HL-60 (cell line): ENCODE results near the gene USP36.

Source experiments
- CTCF ChIP-seq: IDR thresholded peaks from one replicate; pipeline ENCODE4 v1.5.1; 2011; ENCODE audit warnings: low read length, control low read depth, inconsistent platforms; ENCODE audit not compliant: insufficient read depth
- GABPA ChIP-seq: IDR thresholded peaks from 2 replicates; pipeline ENCODE4 v1.6.1; 2012; ENCODE audit warnings: low read depth
- SPI1 ChIP-seq: IDR thresholded peaks from 2 replicates; pipeline ENCODE4 v1.6.1; 2012; ENCODE audit warnings: low read depth, mild to moderate bottlenecking, borderline replicate concordance

DNA sequence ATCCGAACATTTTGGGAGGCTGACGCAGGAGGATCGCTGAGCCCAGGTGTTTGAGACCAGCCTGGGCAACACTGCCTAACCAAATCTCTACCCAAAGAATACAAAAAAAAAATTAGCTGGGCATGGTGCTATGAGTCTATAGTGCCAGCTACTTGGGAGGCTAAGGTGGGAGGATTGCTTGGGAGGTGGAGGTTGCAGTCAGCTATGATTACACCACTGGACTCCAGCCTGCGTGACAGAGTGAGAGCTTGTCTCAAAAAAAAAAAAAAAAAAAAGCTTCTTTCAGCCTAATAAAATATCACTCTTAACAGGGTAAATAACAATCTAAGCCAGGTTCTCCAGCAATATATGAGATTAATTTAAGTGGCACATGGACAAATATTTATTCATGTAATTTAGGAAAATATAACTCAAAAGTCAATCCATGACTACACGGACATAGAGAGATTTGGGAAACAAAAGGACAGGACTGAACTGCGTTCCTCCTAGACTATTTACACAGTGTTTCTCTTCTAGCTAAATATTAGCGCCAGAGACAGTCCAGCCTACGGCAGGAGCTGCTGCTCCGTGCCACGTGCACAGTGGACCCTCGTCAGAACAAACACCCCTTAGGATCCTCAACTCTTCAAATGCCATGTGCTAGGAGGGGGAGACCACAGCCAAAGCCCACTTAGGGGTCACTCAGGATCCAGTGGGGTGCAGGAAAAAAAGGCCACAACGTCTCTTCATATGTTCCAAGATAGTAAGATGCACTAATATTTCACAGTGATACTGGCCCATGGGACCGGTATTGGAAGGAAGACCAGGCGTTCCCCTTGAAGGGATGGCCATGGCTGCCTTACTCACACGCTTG lies 8.7 kb downstream of the USP36 start:
- TF ChIP-seq CTCF (no peak), GABPA (no peak), SPI1 (no peak)
